Transverse colon (tissue), 4 donors: ENCODE results near the gene NPAS3.

Experiments
- CTCF ChIP-seq, 5 experiments: fragments of 200-600 bp in 3 of 5; fragments of 450-650 bp in 2 of 5; sonication (generic) in 3 of 5; IDR thresholded peaks; 1 replicate in 2 of 5; 2 replicates in 3 of 5; pipeline ENCODE4 v1.5.1; 2016 to 2017; ENCODE audit warnings: antibody characterized with exemption in 5 of 5, inconsistent platforms in 3 of 5, mild to moderate bottlenecking in 2 of 5, moderate library complexity in 1 of 5
- EP300 ChIP-seq: sonication (generic); formaldehyde crosslinking; IDR thresholded peaks from one replicate; pipeline ENCODE4 v1.6.1; 2017; ENCODE audit warnings: antibody characterized with exemption, low read depth
- POLR2A ChIP-seq: fragments of 450-650 bp; IDR thresholded peaks from one replicate; pipeline ENCODE4 v1.6.1; 2016; ENCODE audit warnings: antibody characterized with exemption, mild to moderate bottlenecking, moderate library complexity
- POLR2AphosphoS5 ChIP-seq, 3 donors: sonication (generic); formaldehyde crosslinking; IDR thresholded peaks; one replicate each; pipeline ENCODE4 v1.6.1; 2016; ENCODE audit warnings: antibody characterized with exemption in 3 of 3

- TF ChIP-seq CTCF (IDR thresholded peaks at IDR 0.05): no peak
- no peak for TF ChIP-seq EP300
- no peak for TF ChIP-seq POLR2AphosphoS5 (IDR thresholded peaks at IDR 0.05)
- TF ChIP-seq POLR2A: no peak
These were observed 545.6 kb downstream of the NPAS3 start for GRCh38 chr14:33484264-33484663.
